WTC11 (cell line): ENCODE results near the gene SNPH.

ENCODE experiments used
- CBFB ChIP-seq: sonication (generic); formaldehyde crosslinking; IDR thresholded peaks from 2 replicates; pipeline ENCODE4 v1.8.1; 2022; ENCODE audit warnings: mild to moderate bottlenecking, low read depth, missing genetic modification reagents
- CTCF ChIP-seq: fragments of 200-600 bp; IDR thresholded peaks from 2 replicates; pipeline ENCODE4 v1.8.0; 2022; ENCODE audit warnings: antibody characterized with exemption
- KAT7 ChIP-seq: sonication (generic); formaldehyde crosslinking; IDR thresholded peaks from 2 replicates; pipeline ENCODE4 v1.8.1; 2023; ENCODE audit warnings: missing genetic modification reagents, mild to moderate bottlenecking, borderline replicate concordance
- MAX ChIP-seq: sonication (generic); formaldehyde crosslinking; IDR thresholded peaks from 2 replicates; pipeline ENCODE4 v1.8.0; 2022; ENCODE audit warnings: mild to moderate bottlenecking, missing genetic modification reagents
- MYBL2 ChIP-seq: sonication (generic); formaldehyde crosslinking; IDR thresholded peaks from 2 replicates; pipeline ENCODE4 v1.8.1; 2023; ENCODE audit warnings: mild to moderate bottlenecking, moderate library complexity, missing genetic modification reagents
- OVOL2 ChIP-seq: fragments of 250-450 bp; sonication (Bioruptor Pico); IDR thresholded peaks from 2 replicates; pipeline ENCODE4 v1.9.0; 2021; ENCODE audit warnings: mild to moderate bottlenecking, borderline replicate concordance
- USF2 ChIP-seq: sonication (generic); formaldehyde crosslinking; IDR thresholded peaks from 2 replicates; pipeline ENCODE4 v1.8.1; 2023; ENCODE audit warnings: mild to moderate bottlenecking, missing genetic modification reagents, moderate library complexity
- ZNF121 ChIP-seq: sonication (generic); formaldehyde crosslinking; IDR thresholded peaks from 2 replicates; pipeline ENCODE4 v1.8.0; 2023; ENCODE audit warnings: missing genetic modification reagents
- ZNF317 ChIP-seq: sonication (generic); formaldehyde crosslinking; IDR thresholded peaks from 2 replicates; pipeline ENCODE4 v1.8.1; 2023; ENCODE audit warnings: low read depth, mild to moderate bottlenecking, moderate library complexity, missing genetic modification reagents, borderline replicate concordance

GRCh38 chr20:1313236-1313964, 47.3 kb downstream of the SNPH start:
- TF ChIP-seq CBFB (CRISPR knock-in tag): no peak
- TF ChIP-seq CTCF: peak; percentile 98
- TF ChIP-seq USF2 (CRISPR knock-in tag): no peak
- no peak for TF ChIP-seq ZNF317
- no peak for TF ChIP-seq OVOL2 (CRISPR knock-in tag)
- TF ChIP-seq ZNF121 (CRISPR knock-in tag): no peak
- TF ChIP-seq MYBL2: no peak
- TF ChIP-seq KAT7 (CRISPR knock-in tag): no peak
- TF ChIP-seq MAX (CRISPR knock-in tag): peak; percentile 50; the same call in 1 of the 2 replicates
